CD1c-positive myeloid dendritic cell (primary cell): ENCODE results near the gene COL17A1.

Experiments used
- DNase-seq: peaks from one replicate; pipeline ENCODE4 v3.0.0-alpha.2; 2016; ENCODE audit errors: extremely low spot score

The COL17A1 gene

GRCh38 chr10:104085801-104086400 is at the start of gene COL17A1:
TSS of gene COL17A1 (minus strand) at chr10:104085880. CDS start at chr10:104080673, 5,207 bp downstream.
- no peak for DNase-seq

GRCh38 chr10:104130041-104130440 is 44.4 kb upstream of the COL17A1 start:
- DNase-seq = no peak

- no peak for DNase-seq
Observed at GRCh38 chr10:104128214-104128613, 42.5 kb upstream of the COL17A1 start.

GRCh38 chr10:104127411-104127810 is 41.7 kb upstream of the COL17A1 start:
- DNase-seq = no peak

GRCh38 chr10:104123397-104123796 is 37.7 kb upstream of the COL17A1 start:
- no peak for DNase-seq

GRCh38 chr10:104122225-104123107 is 36.8 kb upstream of the COL17A1 start:
- DNase-seq = no peak

- DNase-seq = peak; percentile 100
Observed at GRCh38 chr10:104121485-104122224, 36.0 kb upstream of the COL17A1 start, which contains the start of gene SFR1. TSS of gene SFR1 (plus strand) at chr10:104122171. CDS start at chr10:104122184, 13 bp downstream.

GRCh38 chr10:104120903-104121484 is 35.3 kb upstream of the COL17A1 start:
- peak; percentile 98 for DNase-seq

GRCh38 chr10:104120512-104120902 is 34.8 kb upstream of the COL17A1 start:
- DNase-seq = no peak

GRCh38 chr10:104119996-104120395 is 34.3 kb upstream of the COL17A1 start:
- no peak for DNase-seq

GRCh38 chr10:104117839-104118323 is 32.2 kb upstream of the COL17A1 start:
- DNase-seq = no peak

- peak; percentile 18 for DNase-seq
Observed at GRCh38 chr10:104113376-104113956, 27.8 kb upstream of the COL17A1 start.

- DNase-seq = no peak
Observed at GRCh38 chr10:104109908-104110662, 24.4 kb upstream of the COL17A1 start.

GRCh38 chr10:104104926-104105325 is 19.2 kb upstream of the COL17A1 start:
- DNase-seq = no peak

- DNase-seq = no peak
Observed at GRCh38 chr10:104104418-104104817, 18.7 kb upstream of the COL17A1 start.

- DNase-seq = no peak
Observed at GRCh38 chr10:104103956-104104355, 18.3 kb upstream of the COL17A1 start.

- no peak for DNase-seq
Observed at GRCh38 chr10:104101902-104102301, 16.2 kb upstream of the COL17A1 start.

GRCh38 chr10:104100795-104101194 is 15.1 kb upstream of the COL17A1 start:
- DNase-seq = no peak

- DNase-seq = no peak
Observed at GRCh38 chr10:104099941-104100340, 14.3 kb upstream of the COL17A1 start.

GRCh38 chr10:104099269-104099668 is 13.6 kb upstream of the COL17A1 start:
- no peak for DNase-seq
